DMS 273 (cell line): ENCODE results near the gene NPDC1.

Experiments used
- DNase-seq: peaks from one replicate; lab custom pipeline; 2025; ENCODE audit not compliant: unreplicated experiment; lab: John Stamatoyannopoulos, UW

Gene NPDC1

DNA sequence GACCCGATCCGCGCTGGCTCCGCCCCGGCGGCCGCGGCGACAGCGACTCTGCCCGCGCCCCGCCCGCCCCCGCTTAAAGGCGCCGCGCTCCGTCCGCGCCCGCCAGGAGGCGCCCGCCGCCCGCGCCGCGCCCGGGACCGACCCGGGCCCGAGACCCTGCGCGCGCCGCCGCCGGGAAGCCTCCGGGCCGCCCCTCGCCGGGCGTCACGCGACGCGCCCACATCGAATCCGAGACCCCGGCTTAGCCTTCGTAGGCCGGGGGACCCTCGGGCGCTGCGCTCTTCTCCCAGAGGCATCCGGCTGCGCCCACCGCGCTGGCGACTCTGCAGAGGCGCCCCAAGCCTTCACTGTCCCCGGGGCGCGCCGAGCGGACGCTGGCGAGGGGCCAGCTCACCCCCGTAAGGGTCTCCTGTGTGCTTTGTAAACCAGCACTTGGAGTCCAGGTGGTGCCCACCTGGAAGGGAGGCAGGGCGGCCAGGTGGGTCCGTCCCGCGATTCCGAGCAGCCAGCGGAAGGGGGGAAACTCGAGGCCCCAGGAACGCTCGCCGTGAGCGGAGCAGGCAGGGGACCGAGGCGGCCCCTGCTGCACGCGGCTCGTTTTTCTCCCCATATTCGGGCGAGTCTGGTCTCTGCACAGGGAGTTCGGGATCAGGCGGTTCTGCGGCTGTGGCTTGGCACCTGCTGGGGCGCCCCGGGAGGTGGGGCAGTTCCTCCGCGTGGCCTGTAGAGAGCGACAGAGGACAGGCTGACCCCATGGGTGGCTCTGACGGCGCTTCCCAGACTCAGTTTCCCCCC is 17.5 kb downstream of the NPDC1 start:
- peak; percentile 84 for DNase-seq

DNA sequence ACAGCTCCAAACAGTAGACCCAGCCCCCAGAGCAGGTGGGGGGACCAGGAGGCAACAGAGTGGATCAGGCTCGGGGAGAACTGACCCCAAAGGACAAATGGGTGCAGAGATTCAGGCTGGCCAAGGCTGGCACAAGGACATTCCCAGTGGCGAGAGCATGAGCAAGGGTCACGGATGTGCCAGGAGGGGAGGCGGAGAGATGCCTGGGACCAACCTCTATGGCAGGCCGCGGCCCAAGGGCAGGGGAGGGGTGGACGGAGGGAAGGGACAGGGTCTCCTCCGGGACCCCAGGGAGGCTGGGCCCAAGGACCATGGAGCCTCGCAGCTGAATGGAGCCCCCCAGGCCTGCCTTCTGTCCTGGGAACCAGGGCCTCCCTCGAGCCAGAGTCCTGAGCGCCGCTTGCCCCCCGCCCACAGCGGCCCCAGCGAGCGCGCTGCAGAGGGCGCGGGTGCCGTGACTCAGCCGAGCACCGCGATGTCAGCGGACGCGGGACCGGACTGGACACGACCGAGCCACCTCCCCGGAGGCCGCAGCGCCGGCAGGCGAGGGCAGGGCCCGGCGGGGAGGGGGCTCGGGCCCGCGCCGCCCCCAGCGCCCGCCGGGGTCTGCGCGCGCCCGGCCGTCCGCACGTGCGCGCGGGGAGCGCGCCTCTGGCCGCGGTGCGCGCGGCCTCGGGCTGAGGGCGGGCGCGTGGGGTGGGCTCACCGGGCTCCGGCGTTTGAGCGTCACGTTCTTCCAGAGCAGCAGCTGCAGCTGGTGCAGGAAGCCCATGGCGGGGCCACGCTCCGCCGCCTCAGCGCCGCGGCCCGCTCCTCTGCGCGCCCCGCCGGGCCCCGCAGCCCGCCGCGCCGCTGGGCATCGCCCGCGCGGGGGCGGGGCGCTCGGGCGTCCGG is 18.4 kb downstream of the NPDC1 start, which contains the start of gene ABCA2:
Gene ABCA2, minus strand, starts transcription at position 869 of the 894 bp plus-strand sequence. Its CDS starts 97 bp downstream, at position 772.
- DNase-seq = peak; percentile 64

DNA sequence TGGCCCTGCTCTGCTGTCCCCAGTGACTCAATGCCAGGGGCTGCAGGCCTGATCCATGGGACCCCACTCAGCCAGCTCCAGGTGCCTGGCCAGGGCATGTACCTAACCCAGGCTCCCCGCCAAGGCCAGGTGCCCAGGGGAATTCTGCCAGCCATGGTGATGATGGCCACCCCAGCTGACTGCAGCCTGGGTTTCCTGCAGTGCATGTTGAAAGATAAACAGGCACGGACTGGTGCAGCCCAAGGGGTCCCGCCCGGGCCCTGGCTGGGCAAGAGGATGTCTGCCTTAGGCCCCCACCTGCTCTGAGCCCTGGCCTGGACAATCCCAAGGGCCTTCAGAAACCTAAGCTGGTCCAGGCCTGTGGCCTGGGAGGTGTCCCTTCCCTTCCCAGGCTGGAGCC is 19.1 kb downstream of the NPDC1 start:
- peak; percentile 40 for DNase-seq

GRCh38 chr9:137026384-137026783 is 19.6 kb downstream of the NPDC1 start:
- no peak for DNase-seq

DNA sequence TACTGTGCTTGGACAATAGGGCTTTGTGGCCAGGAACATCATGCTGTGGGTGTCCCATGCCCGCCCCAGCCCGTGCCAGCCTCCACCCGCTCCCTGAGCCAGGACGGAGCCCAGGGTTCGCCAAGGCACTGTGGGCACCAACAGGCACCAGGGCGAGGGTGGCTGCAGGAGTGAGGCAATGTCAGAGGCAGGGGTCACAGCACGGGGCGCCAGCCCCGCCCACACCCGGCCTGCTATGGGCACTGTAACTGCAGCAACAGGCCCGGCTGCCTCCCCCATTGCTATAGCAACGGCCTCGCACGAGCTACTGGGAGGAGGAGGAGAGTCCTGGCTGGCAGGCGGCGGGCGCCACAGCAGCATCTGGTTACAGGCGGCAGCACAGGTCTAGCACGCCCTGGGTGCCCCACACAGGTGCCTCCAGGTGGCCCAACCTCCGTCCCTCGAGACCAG is 20.4 kb downstream of the NPDC1 start:
- peak; percentile 94 for DNase-seq

DNA sequence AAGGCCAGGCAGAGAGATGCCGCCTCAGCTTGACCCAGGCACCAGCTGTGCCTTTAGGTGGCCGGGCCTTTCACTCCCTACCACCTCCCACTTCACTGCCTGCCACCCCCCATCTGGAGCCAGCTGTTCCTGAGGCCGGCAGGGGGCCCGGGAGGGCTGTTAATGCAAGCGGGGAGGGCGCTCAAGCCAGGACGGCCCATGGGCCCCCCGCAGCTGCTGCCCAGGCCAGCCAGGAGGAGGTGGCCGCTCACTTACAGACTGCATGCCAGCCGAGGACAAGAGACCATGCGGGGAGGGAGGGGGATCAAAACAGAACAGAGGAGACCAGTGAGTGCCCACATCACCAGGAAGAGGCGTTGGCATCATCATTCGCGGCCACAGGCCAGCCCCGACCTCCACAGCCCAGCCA is 22.4 kb downstream of the NPDC1 start:
- DNase-seq = peak; percentile 38

DNA sequence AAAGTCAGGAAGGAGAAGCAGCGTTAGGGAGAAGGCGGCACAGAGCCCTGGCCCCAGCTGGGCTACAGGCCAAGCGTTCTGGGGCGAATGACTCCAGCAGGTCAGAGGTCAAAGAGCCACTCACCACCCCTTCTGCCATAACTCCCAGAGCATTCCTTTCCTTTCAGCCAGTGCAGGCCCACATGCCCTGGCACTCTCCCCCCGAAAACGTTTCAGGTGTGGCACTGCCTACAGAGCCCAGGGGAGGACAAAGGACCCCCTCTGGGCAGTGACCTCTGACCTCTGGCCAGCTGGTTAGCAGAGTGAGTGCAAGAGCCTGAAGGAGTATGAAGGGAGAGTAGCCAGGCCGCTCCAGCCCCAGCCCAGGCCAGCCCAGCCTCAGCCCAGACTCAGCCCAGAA is 22.8 kb downstream of the NPDC1 start:
- no peak for DNase-seq

DNA sequence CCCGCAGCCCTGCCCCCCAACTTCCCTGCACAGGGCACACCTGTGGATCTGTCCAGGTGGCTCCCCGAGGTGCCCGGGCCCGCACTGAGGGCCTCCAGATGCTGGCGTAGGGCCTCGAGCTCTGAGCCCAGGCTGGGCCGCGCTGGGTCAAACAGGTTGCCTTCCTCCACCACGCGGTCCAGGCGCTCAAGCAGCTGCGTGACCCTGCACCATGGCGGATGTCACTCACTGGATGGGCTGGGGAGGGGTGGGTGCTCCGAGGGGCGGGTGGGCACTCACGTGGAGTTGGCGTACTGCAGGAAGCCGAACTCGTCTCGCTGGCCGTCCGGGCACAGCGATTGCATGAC is 23.3 kb downstream of the NPDC1 start:
- DNase-seq = no peak

DNA sequence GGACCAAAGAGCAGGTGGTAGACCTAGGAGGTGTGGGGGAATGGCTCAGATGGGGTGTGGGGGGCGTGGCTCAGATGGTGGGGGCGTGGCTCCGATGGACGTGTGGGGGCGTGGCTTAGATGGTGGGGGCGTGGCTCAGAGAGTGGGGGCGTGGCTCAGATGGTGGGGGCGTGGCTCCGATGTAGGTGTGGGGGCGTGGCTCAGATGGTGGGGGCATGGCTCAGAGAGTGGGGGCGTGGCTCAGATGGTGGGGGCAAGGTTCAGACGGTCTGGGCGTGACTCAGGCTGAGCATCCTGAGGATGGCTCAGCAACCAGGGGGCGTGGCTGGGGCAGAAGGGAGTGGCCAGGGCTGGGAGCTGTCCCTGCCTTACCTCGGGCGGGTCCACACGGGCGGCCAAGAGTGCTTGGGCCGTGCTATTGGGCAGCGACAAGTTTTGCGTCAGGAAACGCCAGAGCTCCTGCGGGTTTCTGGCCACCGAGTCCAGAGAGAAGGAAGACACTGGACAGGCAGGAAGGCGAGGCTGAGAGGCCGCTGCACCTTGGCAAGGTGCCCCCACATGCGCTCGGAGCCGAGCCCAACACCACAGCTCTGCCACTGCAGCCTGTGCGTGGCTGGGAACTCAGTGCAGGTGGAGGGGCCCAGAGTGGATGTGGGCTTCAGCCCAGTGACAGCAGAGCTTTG is 23.9 kb downstream of the NPDC1 start:
- DNase-seq = peak; percentile 63

DNA sequence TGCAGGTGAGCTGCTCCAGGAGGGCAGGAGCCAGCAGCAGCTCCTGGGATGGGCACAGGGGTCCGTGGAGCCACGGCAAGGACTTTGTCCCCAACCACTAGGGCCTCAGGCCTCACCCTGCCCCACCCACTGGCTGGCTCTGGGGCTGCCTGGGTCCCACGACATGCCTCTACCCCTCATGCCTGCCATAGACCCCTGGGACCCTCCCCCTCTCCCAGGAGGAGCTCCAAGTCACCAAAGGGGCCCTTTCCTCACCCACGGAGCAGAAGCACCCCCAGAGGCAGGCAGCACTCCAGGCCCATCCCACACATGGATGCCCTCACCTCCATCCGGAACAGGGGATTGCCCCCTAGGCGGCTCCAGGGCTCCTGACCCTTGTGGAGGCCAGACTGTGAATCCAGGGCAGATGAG is 24.4 kb downstream of the NPDC1 start:
- no peak for DNase-seq

- no peak for DNase-seq
Observed at GRCh38 chr9:137020771-137021567, 25.0 kb downstream of the NPDC1 start.

DNA sequence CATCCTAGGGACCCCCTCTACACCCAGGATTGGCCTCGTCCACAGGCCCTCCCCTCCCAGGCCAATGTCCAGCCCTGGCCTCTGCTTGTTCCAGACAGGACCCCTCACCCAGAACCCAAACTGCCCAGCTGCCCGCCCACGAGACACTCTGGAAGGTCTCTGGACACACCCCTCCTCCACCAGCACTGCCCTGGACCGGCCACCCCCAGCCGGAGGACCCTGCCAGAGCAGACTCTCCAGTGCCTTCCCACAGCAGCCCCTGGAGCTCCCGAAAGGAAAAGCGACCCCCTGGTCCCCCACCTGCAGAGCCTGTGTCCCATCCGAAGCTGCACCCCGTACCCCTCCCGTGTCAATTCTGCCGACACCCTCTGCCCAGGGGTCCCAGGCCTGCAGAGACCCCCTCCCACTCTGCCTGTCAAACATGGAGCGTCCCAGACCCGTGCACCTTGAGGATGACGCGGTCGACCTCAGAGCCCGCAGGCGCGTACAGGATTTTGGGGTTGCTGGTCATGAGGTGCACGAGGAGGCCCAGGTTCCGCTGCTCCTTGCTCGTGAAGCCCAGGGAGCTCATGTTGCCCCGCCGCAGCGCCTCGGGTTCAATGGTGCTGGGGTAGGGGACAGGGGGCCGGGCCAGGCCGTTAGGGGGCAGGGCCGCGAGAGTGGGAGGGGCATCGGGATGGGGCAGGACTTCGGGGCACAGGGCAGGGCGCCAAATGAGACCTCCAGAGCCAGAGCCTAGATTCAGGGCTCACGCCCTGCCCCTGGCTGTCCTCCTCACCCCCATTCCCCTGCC is 25.9 kb downstream of the NPDC1 start:
- DNase-seq = no peak

GRCh38 chr9:137018761-137019559 is 27.0 kb downstream of the NPDC1 start:
- DNase-seq = no peak

DNA sequence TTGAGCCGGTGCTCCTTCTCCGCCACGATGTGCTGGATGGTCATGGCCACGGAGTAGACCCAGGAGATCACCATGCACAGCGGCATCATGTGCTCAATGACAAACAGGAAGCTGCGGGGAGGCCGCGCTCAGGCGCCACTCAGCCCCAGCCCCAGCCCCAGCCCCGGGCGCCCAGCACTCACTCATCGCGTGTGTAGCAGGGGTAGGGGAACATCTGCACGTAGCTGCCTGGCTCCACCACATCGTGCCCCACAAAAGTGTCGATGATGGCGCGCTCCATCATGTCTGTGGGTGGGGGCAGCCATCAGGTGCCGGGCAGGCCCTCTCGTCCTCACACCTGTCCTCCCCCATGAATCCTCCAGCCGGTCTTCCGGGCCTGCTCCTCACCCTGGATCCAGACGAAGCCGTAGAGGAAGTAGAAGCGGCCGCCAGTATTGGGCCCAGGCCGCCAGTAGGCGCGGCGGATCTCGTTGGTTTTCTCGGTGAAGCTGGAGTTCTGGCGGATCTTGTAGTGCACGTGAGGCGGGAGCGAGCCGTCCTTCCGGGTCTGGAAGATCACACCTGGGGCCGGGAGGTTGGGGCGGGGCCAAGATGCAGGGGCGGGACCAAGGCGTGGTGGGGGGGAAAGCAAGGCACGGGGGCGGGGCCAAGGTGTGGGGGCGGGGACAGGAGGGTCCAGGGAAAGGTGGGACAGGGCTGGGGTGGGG is 28.0 kb downstream of the NPDC1 start:
- no peak for DNase-seq

DNA sequence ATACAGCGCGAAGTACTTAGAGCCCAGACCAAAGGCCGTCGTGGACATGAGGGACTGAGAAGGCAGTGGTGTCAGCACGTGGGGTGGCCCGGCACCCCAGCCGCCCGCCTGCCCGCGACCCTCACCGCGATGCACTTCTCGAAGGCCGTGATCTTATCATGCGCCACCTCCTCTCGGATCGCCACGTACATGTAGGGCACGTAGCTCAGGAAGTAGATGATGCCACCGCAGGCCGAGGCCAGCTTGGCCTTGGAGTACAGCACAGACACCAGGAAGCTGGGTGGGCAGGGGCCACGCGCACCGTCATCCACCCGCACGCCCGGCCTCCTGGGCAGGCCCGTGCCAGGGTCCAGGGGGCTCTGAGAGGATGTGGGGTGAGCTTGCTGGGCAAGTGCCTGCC is 28.9 kb downstream of the NPDC1 start:
- DNase-seq = no peak

DNA sequence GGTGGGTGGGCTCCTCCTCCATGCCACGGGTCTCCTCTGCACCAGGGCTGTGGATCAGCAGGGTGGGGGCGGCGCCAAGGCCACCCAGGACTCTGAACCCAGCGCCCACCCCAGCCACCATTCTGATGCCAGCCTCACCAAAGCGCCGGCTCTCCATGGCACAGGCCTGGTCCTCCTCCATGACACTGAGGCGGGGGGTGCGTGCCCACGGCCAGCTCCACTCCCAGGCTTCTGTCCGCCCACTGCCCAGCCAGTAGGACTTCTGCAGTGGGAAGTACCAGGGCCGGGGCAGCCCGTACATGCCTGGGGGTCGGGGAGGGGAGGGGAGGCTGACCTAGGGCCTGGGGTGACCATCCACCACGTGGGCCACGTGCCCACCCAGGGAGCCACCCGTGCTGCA is 29.5 kb downstream of the NPDC1 start:
- DNase-seq = no peak

- no peak for DNase-seq
Observed at GRCh38 chr9:137015976-137016375, 30.0 kb downstream of the NPDC1 start.

- DNase-seq = no peak
Observed at GRCh38 chr9:137015540-137015930, 30.4 kb downstream of the NPDC1 start.
